ENCODE data around the gene COMMD2. TPM values are rescaled to one million over a fixed set of nuclear protein-coding genes. Genes with fewer than 3 reads are reported as not detected.

The COMMD2 gene
- total RNA-seq, 1 donor from 2014 or later: 56.8 TPM

- Mint-ChIP-seq H3K36me3 (ENCODE audit: low read depth) (no peaks in the 10 kb centered on the region), H3K4me1 (peaks cover 7% of the 10 kb centered on the region), H3K27me3 (ENCODE audit: low read depth) (no peaks in the 10 kb centered on the region), H3K27ac (ENCODE audit: unreplicated experiment) (no peak overlapping the region), H3K4me3 (no peak overlapping the region), H3K9me3 (peaks cover 4% of the 10 kb centered on the region)
- DNase-seq (ENCODE audit: low read depth, low spot score): no peak
- no peak for TF ChIP-seq CTCF (conservative IDR thresholded peaks at IDR 0.05)
These were observed 45.4 kb downstream of the COMMD2 start for GRCh38 chr3:149706905-149707304.

- Mint-ChIP-seq H3K4me1 (peaks cover 7% of the 10 kb centered on the region), H3K4me3 (no peak overlapping the region), H3K27ac (ENCODE audit: unreplicated experiment) (no peak overlapping the region), H3K27me3 (ENCODE audit: low read depth) (no peaks in the 10 kb centered on the region), H3K36me3 (ENCODE audit: low read depth) (no peaks in the 10 kb centered on the region), H3K9me3 (peaks cover 4% of the 10 kb centered on the region)
- no peak for TF ChIP-seq CTCF (conservative IDR thresholded peaks at IDR 0.05)
- no peak for DNase-seq (ENCODE audit: low read depth, low spot score)
These were observed 46.9 kb downstream of the COMMD2 start for GRCh38 chr3:149705416-149705815.

- Mint-ChIP-seq H3K27ac (ENCODE audit: unreplicated experiment) (no peak overlapping the region), H3K4me1 (peaks cover 7% of the 10 kb centered on the region), H3K9me3 (peaks cover 5% of the 10 kb centered on the region), H3K27me3 (ENCODE audit: low read depth) (no peaks in the 10 kb centered on the region), H3K36me3 (ENCODE audit: low read depth) (peaks cover 6% of the 10 kb centered on the region), H3K4me3 (no peak overlapping the region)
- DNase-seq (ENCODE audit: low read depth, low spot score): no peak
- no peak for TF ChIP-seq CTCF (conservative IDR thresholded peaks at IDR 0.05)
These were observed 48.8 kb downstream of the COMMD2 start for GRCh38 chr3:149703466-149703865.

GRCh38 chr3:149702691-149703441, 49.4 kb downstream of the COMMD2 start:
- no peak for TF ChIP-seq CTCF (conservative IDR thresholded peaks at IDR 0.05)
- Mint-ChIP-seq H3K4me1 (peaks cover 7% of the 10 kb centered on the region), H3K27ac (ENCODE audit: unreplicated experiment) (no peak overlapping the region), H3K27me3 (ENCODE audit: low read depth) (no peaks in the 10 kb centered on the region), H3K9me3 (peaks cover 8% of the 10 kb centered on the region), H3K36me3 (ENCODE audit: low read depth) (peaks cover 9% of the 10 kb centered on the region), H3K4me3 (no peak overlapping the region)
- DNase-seq (ENCODE audit: low read depth, low spot score): no peak

- Mint-ChIP-seq H3K27me3 (ENCODE audit: low read depth) (no peaks in the 10 kb centered on the region), H3K27ac (ENCODE audit: unreplicated experiment) (no peak overlapping the region), H3K4me3 (no peak overlapping the region), H3K4me1 (peaks cover 2% of the 10 kb centered on the region), H3K9me3 (peaks cover 14% of the 10 kb centered on the region), H3K36me3 (ENCODE audit: low read depth) (peaks cover 15% of the 10 kb centered on the region)
- no peak for TF ChIP-seq CTCF (conservative IDR thresholded peaks at IDR 0.05)
- no peak for DNase-seq (ENCODE audit: low read depth, low spot score)
These were observed 50.3 kb downstream of the COMMD2 start for GRCh38 chr3:149701977-149702350.
